ENCODE measurements around the gene TANGO2. TPM values are rescaled to one million over a fixed set of nuclear protein-coding genes. Genes with fewer than 3 reads are reported as not detected.

The TANGO2 gene
- total and polyA plus RNA-seq, 9 of the 15 experiments (the other 6 are each of a cell fraction or from before 2014, with no cell fraction given), result 15.5 to 94.9 (median 70.1) TPM

DNA sequence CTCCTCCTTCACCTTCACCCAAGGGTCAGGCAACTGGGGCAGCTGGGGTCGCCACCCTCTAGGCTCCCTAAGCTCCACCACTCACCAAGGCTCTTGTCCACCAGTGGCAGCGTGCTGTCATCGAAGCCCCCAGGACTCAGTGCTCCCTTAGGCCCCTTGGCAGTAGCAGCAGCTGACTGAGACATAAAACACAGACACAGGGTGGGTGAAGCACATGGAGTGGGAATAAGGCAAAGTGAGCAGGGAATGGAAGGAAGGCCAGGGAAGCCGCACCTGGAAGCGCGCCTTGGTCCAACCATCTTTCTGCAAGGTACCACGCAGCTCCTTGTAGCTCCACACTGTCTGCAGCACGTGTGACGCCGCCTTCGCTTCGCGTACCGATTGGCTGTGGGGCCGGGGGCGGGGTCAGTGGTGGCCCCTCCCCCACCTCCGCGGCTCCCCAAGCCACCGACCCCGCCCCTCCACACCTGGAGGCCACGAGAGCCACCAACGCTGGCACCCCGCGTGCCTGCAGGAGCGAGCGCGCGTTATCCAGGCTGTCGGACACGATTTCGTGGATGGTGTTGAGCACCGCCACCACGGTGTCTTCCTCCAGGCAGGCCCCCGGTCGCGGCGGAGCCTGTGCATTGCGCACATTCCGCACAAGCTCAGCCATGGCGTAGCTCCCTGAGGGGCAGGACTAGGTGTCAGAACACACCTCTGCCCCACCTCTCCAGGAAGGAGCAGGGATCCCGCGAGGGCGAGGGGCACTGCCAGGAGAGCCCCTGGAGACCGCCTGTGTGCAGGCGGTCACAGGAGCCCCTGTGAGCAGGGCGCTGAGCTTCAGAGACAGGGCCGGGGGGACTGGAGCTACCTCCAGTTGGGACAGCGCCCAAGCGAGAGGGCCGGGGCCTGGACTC lies 48.0 kb upstream of the TANGO2 start (continued):
- TF ChIP-seq, protein P1, sequence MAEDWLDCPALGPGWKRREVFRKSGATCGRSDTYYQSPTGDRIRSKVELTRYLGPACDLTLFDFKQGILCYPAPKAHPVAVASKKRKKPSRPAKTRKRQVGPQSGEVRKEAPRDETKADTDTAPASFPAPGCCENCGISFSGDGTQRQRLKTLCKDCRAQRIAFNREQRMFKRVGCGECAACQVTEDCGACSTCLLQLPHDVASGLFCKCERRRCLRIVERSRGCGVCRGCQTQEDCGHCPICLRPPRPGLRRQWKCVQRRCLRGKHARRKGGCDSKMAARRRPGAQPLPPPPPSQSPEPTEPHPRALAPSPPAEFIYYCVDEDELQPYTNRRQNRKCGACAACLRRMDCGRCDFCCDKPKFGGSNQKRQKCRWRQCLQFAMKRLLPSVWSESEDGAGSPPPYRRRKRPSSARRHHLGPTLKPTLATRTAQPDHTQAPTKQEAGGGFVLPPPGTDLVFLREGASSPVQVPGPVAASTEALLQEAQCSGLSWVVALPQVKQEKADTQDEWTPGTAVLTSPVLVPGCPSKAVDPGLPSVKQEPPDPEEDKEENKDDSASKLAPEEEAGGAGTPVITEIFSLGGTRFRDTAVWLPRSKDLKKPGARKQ (CRISPR knock-in tag; IDR thresholded peaks at IDR 0.05), result no peak
- peak; percentile 48; the same call in 1 of the 2 replicates for TF ChIP-seq ELF2 (CRISPR knock-in tag; IDR thresholded peaks at IDR 0.05)
- peak; percentile 56 for TF ChIP-seq CHD4 (IDR thresholded peaks at IDR 0.05; ENCODE audit: insufficient read depth, insufficient replicate concordance, low read depth, low read length, poor library complexity, severe bottlenecking)
- TF ChIP-seq HOXB6 (CRISPR knock-in tag; IDR thresholded peaks at IDR 0.05; ENCODE audit: borderline replicate concordance), result no peak
- 0 out of 2 replicates have a peak, but pooled peaks have one; percentile 26 for TF ChIP-seq CBX1 (IDR thresholded peaks at IDR 0.05; ENCODE audit: low read depth)
- TF ChIP-seq, protein P2, sequence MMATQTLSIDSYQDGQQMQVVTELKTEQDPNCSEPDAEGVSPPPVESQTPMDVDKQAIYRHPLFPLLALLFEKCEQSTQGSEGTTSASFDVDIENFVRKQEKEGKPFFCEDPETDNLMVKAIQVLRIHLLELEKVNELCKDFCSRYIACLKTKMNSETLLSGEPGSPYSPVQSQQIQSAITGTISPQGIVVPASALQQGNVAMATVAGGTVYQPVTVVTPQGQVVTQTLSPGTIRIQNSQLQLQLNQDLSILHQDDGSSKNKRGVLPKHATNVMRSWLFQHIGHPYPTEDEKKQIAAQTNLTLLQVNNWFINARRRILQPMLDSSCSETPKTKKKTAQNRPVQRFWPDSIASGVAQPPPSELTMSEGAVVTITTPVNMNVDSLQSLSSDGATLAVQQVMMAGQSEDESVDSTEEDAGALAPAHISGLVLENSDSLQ (IDR thresholded peaks at IDR 0.05), result no peak
- TF ChIP-seq ZNF512 (tag; IDR thresholded peaks at IDR 0.05), result no peak
- TF ChIP-seq POLR2A (conservative IDR thresholded peaks at IDR 0.05), result peak; percentile 52; the same call in 1 of the 2 replicates
- no peak for TF ChIP-seq IFI16 (CRISPR knock-in tag; IDR thresholded peaks at IDR 0.05)
- no peak for TF ChIP-seq ATF1 (CRISPR knock-in tag; IDR thresholded peaks at IDR 0.05)
- 0 out of 2 replicates have a peak, but pooled peaks have one; percentile 52 for TF ChIP-seq ATF1 (tag; IDR thresholded peaks at IDR 0.05)
- TF ChIP-seq ZNF717 (CRISPR knock-in tag; IDR thresholded peaks at IDR 0.05), result 0 out of 2 replicates have a peak, but pooled peaks have one; percentile 49
- TF ChIP-seq, protein P3, sequence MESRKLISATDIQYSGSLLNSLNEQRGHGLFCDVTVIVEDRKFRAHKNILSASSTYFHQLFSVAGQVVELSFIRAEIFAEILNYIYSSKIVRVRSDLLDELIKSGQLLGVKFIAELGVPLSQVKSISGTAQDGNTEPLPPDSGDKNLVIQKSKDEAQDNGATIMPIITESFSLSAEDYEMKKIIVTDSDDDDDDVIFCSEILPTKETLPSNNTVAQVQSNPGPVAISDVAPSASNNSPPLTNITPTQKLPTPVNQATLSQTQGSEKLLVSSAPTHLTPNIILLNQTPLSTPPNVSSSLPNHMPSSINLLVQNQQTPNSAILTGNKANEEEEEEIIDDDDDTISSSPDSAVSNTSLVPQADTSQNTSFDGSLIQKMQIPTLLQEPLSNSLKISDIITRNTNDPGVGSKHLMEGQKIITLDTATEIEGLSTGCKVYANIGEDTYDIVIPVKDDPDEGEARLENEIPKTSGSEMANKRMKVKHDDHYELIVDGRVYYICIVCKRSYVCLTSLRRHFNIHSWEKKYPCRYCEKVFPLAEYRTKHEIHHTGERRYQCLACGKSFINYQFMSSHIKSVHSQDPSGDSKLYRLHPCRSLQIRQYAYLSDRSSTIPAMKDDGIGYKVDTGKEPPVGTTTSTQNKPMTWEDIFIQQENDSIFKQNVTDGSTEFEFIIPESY (CRISPR knock-in tag; IDR thresholded peaks at IDR 0.05), result no peak
- TF ChIP-seq OTX1 (CRISPR knock-in tag; IDR thresholded peaks at IDR 0.05), result no peak
- 0 out of 4 replicates have a peak, but pooled peaks of 1 of the 2 experiments have one; percentile 55 for TF ChIP-seq KDM4B (IDR thresholded peaks at IDR 0.05; ENCODE audit: borderline replicate concordance in 2 of 2, low read depth in 1 of 2)
- 0 out of 2 replicates have a peak, but pooled peaks have one; percentile 6 for TF ChIP-seq MYNN (IDR thresholded peaks at IDR 0.05)
- TF ChIP-seq MYNN (CRISPR knock-in tag; IDR thresholded peaks at IDR 0.05), result no peak
- TF ChIP-seq, protein P4, sequence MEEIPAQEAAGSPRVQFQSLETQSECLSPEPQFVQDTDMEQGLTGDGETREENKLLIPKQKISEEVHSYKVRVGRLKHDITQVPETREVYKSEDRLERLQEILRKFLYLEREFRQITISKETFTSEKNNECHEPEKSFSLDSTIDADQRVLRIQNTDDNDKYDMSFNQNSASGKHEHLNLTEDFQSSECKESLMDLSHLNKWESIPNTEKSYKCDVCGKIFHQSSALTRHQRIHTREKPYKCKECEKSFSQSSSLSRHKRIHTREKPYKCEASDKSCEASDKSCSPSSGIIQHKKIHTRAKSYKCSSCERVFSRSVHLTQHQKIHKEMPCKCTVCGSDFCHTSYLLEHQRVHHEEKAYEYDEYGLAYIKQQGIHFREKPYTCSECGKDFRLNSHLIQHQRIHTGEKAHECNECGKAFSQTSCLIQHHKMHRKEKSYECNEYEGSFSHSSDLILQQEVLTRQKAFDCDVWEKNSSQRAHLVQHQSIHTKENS (CRISPR knock-in tag; IDR thresholded peaks at IDR 0.05), result no peak
- peak; percentile 45 for TF ChIP-seq EGR1 (conservative IDR thresholded peaks at IDR 0.05)
- no peak for TF ChIP-seq XRCC3 (IDR thresholded peaks at IDR 0.05)

Measured in K562 (cell line).